Stimulated activated CD8-positive, alpha-beta memory T cell treated with anti-CD3 and anti-CD28 coated beads, Interleukin-4, amount 100 ng/mL, for 1 hour (primary cell): ENCODE data around the gene TSEN34.
"Not testable (repeated sequence)": the region's sequence is repeated elsewhere in the genome, so short reads cannot be mapped to it uniquely, and the experiment has no call there.

Source experiments
- DNase-seq, 2 donors: peaks; one replicate each; pipeline ENCODE4 v3.0.0-alpha.2; 2020; ENCODE audit warnings: low read depth in 2 of 2, low spot score in 1 of 2

TSEN34 gene

DNA sequence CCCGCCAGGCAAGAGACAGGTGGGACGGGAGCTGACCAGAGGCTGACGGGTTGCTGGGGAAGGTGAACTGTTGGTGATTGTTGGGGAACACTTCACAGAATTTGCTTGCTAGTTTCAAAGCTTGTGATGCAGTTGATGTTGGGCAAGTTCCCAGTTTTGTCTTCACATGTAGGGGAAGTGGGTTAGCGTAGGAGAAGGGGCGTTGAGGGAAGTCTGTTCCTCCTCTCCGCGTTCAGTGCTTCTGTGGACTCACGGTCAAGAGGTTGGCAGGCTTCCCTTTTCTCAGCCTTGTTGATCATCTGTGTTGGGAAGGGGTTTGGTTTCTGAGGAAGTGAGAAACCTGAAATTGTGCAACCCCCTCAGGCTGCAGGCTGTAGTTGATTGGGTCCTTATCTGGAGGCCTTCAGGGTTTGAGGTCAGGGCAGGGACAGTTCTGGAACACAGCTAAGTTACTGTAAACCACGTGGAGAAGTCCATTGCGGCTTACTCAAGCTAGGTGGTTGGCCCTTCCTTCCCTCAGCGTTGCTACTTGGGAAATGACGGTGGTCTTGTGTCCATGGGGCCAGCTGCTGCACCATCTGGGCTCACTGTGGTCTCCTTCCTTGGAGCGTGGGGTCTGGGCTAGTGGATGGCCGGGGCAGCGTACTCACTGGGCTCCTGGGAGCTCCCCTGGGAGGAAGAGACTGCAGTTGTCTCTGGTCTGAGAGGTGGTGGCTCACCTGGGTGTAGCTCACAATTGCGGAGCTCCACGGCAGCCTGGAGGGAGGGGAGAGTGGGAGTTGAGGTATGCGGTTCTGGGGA, 17.1 kb downstream of the TSEN34 start:
- DNase-seq, result no peak

DNA sequence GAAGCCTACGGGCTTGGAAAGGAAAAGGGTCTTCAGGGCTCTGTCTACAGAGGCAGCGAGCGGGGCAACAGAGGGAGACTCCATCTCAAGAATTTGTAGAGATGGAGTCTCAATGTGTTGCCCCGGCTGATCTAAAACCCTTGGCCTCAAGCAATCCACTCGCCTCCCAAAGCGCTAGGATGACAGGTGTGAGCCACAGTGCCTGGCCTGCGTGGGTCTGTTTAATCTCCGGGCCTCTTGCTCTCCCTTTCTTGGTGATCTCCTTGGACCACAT, 17.6 kb downstream of the TSEN34 start:
- DNase-seq, result no peak

DNA sequence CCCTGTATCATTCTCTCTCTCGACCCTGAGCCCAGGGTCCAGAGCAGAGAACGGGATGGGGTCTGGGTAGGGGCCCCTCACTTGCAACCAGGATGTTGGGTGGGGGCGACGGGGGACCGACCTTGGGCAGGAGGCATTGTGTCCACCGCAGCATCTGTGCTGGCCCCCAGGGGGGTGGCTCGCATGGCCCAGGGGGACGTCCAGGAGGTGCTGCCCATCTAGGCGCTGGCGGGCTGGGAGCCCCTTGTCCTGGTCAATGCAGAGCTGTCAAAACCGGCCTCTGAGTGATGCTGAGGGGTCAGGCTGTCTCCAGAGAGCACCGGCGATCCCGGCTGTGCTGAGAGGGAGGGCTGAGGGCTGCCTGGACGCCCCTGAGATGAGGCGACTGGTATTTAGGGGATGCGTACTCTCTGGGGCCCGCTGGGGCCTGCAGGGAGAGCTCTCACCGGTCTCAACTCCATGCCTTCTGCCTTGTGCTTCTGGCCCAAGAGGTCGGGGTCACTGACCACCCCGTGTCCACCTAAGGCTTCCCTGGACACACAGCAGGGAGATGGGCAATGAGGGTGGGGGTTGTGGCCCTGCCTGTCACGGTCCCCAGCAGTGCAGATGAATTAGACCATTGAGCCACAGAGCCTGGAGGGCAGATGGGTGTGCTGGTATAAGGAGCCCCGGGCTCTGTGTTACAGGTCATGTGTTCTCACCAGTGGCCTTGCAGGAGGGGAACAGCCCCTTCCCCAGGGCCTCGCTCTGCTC, 18.1 kb downstream of the TSEN34 start:
- no peak for DNase-seq

DNA sequence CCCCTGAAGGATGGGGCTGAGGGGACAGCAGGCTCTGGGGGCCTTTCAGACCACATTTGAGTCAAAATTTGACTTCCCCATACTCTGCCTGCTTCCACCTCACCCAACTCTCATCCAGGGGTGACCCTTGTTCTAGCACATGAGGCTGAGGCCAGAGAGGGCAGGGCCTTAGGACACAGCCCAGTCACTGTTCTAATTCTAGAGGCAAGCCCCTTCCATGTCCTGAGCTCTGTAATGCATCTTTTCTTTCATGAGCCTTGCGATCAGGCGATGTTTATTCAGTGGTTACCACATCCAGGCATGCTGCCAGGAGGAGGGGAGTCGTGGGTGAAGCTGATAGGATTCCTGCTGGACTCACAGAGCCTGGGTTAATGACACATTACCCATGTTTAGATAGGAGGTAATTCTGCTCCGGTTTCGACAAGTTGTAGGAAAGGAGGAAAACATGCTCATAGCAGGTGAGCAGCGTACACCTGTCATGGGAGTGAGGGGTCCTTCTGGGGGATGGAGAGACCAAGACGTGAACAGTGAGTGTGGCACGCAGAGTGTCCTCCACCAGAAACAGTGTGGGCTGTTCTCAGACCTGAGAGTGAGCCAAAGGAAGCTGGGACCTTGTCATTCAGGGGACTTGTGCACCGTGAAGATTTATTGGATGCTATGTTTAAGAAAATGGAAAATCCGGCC, 18.8 kb downstream of the TSEN34 start:
- no peak for DNase-seq

DNA sequence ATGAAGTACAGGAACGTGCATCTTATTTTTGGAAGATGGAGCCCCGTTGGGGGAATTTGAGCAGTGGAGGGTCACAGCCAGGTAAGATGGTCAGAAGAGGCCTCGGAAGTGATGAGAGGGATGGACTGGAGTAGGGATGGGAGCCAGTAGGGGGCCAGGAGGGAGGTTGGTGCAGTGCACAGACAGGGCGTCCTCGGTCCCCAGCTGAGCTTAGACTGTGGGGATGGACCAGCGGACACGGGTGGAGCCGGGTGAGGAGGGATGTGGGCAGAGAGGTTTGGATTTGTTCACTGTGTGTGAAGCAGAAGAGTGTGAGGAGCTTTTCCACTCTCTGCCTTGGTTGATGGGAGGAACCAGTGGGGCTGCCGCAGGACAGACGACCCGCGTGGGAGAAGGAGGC, 20.1 kb downstream of the TSEN34 start:
- no peak for DNase-seq

DNA sequence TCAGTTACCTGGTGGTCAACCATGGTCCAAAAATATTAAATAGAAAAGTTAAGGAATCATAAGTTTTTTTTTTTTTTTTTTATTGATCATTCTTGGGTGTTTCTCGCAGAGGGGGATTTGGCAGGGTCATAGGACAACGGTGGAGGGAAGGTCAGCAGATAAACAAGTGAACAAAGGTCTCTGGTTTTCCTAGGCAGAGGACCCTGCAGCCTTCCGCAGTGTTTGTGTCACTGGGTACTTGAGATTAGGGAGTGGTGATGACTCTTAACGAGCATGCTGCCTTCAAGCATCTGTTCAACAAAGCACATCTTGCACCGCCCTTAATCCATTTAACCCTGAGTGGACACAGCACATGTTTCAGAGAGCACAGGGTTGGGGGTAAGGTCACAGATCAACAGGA, 23.1 kb downstream of the TSEN34 start:
- not testable (repeated sequence) for DNase-seq

DNA sequence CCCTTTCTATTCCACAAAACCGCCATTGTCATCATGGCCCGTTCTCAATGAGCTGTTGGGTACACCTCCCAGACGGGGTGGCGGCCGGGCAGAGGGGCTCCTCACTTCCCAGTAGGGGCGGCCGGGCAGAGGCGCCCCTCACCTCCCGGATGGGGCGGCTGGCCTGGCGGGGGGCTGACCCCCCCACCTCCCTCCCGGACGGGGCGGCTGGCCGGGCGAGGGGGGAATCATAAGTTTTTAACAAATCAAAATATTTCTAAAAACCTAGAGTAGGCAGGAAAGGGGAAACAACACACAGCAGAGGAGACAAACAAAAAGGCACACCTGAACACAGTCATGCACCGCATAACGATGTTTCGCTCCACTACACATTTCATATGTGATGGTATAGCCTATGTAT, 23.6 kb downstream of the TSEN34 start:
- not testable (repeated sequence) for DNase-seq

DNA sequence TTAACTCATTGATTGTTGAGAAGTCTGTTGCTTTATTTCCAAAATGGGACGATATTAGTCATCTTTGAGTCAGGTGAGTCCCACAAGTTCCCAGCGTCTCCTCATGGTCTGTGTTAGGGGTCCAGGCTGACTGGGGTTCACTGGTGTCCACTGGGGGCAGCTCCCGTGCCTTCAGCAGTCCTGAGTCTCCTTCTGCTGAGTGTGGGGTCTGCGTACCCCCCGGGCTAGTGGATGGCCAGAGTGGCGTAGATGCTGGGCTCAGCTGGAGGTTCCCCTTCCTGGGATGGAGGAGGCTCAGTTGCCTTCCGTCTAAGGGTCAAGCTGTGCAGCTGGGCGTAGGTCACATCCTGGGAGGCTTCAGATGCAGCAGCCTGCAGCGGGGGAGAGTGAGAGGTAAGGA, 25.8 kb downstream of the TSEN34 start:
- no peak for DNase-seq

DNA sequence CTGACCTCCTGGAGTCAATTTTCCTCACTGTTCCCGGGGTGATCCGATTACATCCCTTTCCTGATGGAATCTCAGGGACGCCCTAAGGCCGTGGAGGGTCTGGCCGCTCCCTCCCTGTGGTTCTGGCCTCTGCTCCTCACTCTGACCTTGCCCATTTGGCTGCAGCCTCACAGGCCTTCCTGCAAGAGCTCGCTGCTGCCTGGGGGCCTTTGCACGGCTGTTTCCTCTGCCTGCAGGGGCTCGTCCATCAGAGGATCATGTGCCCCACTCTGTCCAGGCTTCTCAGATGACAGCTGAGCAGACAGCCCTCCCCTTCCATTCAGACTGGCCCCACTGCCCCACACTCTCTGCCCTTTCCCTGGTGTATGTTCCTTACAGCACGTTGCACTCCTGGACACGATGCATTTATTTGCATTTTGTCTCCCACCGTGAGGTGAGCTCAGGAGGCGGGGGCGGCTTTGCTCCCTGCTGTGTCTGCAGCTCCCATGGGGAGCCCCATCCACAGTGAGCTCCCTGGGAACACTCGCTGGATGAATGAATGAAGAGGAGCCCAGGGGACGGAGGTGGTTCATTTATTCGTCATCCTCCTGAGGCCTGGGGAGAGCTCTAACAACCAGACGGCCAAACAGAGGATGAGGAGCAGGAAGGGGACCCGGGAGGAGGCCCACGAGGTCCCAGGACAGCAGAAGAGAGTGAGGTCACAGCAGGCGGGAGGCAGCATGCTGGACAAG, 26.6 kb downstream of the TSEN34 start:
- not testable (repeated sequence) for DNase-seq

DNA sequence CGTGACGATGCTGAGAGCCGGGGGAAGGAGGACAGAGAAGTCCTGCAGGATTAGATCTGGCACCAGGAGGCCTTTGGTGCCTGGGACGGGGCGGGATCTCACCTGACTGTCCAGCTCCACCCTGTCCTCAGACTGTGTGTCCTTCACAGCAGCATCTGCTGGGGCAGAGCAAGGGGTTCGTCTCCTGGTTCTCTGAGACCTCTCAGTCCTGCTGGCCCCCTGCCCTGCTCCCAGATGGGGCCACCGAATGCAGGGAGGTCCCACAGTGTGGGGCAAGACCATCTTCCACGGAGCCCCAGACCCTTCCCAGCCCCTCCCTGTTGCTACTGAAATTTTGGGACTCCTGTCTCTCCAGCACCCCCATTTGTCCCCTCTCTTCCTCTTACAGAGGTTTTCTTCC, 27.2 kb downstream of the TSEN34 start:
- no peak for DNase-seq

DNA sequence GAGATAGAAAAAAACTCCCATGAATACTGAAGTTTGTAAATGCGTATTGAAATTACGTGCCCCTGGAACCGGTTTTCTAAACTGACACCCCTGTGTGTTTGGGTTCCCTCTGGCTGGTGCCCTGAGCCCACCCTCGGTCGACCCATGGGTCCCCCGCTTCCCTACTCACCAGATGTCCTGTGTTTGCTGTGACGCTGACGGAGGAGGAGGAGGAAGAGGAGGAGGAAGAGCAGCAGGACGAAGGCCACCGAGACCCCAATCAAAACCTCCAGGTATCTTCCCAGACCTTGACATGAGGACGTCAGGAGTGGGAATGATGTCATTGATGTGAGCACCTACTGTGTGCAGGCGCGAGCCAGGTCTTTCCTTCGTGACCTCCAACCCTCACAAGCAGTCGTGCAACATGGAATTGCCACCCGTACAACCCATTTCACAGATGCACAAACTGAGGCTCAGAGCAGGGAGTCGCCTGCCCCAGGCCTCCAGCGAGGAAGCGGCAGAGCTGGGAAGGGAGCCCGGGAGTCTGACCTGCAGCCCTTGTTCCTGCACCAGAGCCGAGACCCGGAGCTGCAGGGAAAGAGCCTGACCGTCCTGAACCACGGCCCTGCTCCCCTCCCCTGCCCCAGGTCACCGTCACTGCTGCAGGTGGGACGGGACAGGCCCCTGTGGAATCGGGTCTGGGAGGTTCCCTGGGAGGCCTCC, 28.0 kb downstream of the TSEN34 start:
- no peak for DNase-seq

DNA sequence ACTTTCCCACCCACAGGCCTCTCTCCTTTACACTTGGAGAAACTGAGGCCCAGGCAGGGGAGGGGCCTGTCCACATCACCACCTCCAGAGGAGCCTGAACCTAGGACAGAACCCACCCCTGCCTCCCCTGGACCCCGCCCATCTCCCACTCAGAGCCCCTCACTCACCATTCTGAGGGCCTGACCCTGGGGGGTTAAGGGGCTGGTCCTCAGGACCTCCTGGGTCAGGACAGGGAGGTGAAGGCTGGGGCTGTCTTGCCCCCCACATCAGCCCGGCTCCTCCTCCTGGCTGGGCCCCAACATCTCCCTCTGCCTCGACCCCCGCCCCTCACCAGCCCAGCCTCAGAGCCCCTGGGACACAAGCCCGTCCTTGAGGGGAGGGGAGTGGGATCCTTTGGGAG, 28.6 kb downstream of the TSEN34 start:
- not testable (repeated sequence) for DNase-seq

DNA sequence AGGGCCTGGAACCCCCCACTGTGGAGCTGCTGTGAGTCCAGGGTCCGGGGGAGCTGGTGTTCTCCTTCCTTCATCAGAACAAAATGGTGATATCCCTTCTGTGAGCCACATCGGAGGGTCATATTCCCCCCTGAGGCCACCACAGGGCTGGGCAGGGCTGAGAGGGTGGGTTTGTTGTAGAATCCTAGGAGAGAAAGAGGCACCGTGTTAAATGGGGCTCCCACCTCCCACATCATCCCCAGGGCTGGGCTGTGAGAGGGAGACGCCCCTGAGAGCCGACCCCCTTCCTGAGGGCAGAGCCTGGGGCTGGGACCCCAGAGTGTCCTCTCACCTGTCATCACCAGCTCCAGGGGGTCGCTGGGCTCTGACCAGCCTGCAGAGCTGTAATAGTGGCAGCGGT, 30.8 kb downstream of the TSEN34 start:
- not testable (repeated sequence) for DNase-seq

DNA sequence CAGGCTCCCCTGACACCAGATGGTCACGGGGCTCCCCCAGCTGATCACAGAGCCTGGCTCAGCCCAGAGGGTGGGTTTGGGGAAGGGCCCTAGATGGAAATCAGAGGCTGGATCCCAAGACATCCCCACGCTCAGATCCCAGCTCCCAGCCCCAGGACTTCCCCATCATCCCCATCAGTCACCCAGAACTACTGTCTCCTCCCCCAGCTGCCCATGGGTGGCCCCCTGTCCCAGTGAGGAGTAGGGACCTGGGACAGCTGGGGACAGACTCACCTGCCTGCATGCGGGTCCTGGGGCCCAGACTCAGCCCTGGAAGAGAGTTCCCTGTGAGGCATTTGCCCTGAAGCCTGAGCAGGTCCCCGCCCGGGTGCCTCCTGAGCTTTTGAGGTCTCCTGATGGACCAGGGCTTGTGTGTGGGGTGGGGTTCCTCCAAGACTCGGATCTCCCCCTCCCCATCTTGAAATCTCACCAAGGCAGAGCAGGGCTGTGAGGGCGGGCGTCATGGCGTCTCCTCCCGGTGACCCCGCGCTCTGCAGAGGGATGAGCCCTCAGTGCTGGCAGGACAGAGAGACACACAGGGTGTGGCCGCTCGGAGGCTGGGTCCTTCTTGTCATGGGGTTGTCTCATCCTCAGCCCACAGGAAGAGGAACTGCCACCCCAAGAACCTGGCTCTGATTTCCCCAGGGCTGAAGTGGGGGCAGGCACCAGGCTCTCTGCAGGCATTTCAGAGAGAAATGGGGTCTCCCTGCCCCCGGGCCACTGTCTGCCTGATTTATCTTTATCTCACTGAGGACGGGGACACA, 31.6 kb downstream of the TSEN34 start, which contains the start of gene LILRB3:
TSS of gene LILRB3 (minus strand) at position 534 of the 803 bp plus-strand sequence. CDS start at position 503, 31 bp downstream.
- not testable (repeated sequence) for DNase-seq

DNA sequence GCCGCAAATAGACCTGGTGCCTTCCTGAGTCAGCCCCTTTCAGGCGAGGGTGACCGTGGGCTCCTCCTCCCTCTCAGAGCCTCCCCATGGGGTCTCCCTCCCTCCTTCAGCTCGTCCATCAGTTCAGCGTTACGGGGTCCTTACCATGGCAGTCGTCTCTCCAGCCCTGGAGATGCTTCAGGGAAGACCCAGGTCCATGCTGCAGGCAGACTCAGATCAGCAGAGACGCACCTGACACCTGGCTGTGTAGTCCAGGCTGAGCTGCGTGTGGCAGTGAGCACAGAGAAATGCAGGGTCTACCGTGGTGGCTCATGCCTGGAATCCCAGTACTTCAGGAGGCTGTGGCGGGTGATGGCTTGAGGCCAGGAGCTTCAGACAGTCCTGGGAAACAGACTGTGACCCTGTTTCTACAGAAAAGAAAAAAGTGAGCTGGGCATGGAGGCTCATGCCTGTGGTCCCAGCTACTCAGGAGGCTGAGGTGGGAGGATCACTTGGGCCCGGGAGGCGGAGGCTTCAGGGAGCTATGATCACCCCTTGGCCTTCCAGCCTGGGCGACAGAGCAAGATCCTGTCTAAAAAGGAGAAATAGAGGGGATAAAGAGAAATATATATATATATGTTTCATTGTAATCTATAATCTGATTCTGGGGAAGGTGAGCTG, 32.3 kb downstream of the TSEN34 start:
- DNase-seq, result not testable (repeated sequence)

DNA sequence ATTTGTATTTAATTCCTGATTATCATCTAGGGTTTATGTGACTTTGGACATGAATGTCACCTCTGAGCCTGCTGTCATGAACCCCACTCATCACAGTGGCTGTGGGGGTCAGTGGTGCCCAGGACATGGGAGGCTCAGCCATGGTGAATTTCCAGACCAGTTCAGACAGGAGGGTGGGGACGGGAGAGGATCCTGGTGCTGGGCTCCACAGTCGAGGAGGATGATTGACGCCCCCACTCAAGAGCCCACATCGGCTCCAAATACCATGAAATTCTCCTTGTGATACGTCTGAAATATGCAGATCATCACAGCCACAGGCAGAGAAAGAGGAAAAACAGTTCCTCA, 32.8 kb downstream of the TSEN34 start:
- DNase-seq, result not testable (repeated sequence)

DNA sequence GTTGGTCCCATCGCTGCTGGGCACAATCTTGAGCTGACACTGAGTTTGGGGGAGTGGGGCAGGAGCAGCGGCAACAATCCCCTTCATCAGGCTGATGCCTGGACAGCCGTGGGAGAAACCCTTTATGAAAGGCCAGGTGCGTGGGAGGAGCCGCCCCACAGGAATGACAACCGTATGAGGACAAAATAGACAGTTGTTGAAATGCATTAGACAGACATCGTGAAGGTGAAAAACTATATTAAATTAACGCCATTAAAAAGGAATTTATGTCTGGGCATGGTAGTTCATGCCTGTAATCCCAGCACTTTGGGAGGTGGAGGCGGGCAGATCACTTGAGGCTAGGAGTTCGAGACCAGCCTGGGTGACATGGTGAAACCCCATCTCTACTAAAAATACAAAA, 33.5 kb downstream of the TSEN34 start:
- DNase-seq, result not testable (repeated sequence)

DNA sequence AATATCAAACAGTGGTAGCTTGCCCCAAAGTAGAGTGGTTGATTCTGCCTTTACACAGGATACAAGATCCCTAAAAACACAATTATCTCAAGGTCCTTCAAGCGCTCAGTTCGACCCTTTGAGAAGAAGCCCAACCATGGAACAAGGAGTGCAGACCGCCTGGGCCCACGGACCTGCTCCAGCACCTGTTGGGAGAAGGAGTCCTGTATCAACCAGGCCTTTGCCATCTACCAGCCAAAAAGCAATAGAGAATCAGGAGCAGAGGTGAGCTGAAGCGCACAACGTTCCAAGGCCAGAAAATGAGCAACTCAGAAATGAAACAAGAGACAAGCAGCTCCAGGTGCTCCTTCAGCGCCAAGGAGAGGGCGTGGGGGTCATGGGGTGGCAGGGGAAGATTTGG, 38.0 kb downstream of the TSEN34 start:
- no peak for DNase-seq

DNA sequence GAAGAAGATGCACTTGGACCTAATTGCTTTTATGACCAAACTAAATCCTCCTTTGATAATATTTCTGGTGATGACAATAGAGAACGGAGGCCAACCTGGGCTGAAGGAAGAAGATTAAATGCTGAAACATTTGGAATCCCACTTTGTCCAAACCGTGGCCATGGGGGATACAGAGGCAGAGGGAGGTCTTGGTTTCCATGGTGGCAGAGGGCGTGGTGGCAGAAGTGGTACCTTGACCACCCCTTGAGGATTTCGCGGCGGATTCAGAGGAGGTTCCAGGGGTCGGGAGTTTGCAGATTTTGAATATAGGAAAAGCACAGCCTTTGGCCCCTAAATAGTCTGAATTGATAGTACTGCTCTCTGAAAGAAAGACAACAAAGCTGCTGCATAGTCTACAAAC, 38.9 kb downstream of the TSEN34 start:
- DNase-seq, result no peak
